ENCODE measurements around the gene LIMS2. TPM values are rescaled to one million over a fixed set of nuclear protein-coding genes. Genes with fewer than 3 reads are reported as not detected.
A peak's percentile ranks its signal among the peaks of the same experiment; 100 is the strongest.

Gene LIMS2
- total RNA-seq, 3 donors from 2014 or later = 9.5 to 27.9 (median 19.4) TPM

GRCh38 chr2:127635380-127636237, 39.7 kb downstream of the LIMS2 start:
- H3K4me3 ChIP-seq = no peak overlapping the region
- intact Hi-C loops (cut with DNase I; ENCODE audit: low total_unique reads) = no loop called here
- peaks cover 3 to 10% of the 10 kb centered on the region in 2 donors for H3K4me1 ChIP-seq
- peak overlapping the region in 1 of 2 donors; percentile 93 for H3K27ac ChIP-seq
- H3K36me3 ChIP-seq = no peaks in the 10 kb centered on the region
- no peak for TF ChIP-seq POLR2AphosphoS5 (IDR thresholded peaks at IDR 0.05)
- TF ChIP-seq CTCF (IDR thresholded peaks at IDR 0.05) = no peak
- TF ChIP-seq POLR2A (IDR thresholded peaks at IDR 0.05) = no peak
- no peaks in the 10 kb centered on the region for H3K9me3 ChIP-seq
- no peaks in the 10 kb centered on the region for H3K27me3 ChIP-seq
- DNase-seq (ENCODE audit: low spot score in 2 of 2) = no peak

GRCh38 chr2:127634626-127635379, 40.5 kb downstream of the LIMS2 start:
- Histone ChIP-seq H3K36me3 (no peaks in the 10 kb centered on the region), H3K4me1 (peaks cover 3 to 10% of the 10 kb centered on the region in 2 donors), H3K27me3 (no peaks in the 10 kb centered on the region), H3K27ac (no peak overlapping the region), H3K9me3 (no peaks in the 10 kb centered on the region), H3K4me3 (no peak overlapping the region)
- intact Hi-C loops (cut with DNase I; ENCODE audit: low total_unique reads) = no loop called here
- no peak for TF ChIP-seq POLR2A (IDR thresholded peaks at IDR 0.05)
- TF ChIP-seq CTCF (IDR thresholded peaks at IDR 0.05) = no peak
- TF ChIP-seq POLR2AphosphoS5 (IDR thresholded peaks at IDR 0.05) = no peak
- no peak for DNase-seq (ENCODE audit: low spot score in 2 of 2)

GRCh38 chr2:127634066-127634617, 41.2 kb downstream of the LIMS2 start:
- no peak for DNase-seq (ENCODE audit: low spot score in 2 of 2)
- Histone ChIP-seq H3K4me1 (peaks cover 3 to 10% of the 10 kb centered on the region in 2 donors), H3K9me3 (no peaks in the 10 kb centered on the region), H3K36me3 (no peaks in the 10 kb centered on the region), H3K4me3 (no peak overlapping the region), H3K27me3 (no peaks in the 10 kb centered on the region), H3K27ac (no peak overlapping the region)
- no peak for TF ChIP-seq POLR2A (IDR thresholded peaks at IDR 0.05)
- no peak for TF ChIP-seq CTCF (IDR thresholded peaks at IDR 0.05)
- intact Hi-C loops (cut with DNase I; ENCODE audit: low total_unique reads) = no loop called here

GRCh38 chr2:127633556-127634065, 41.7 kb downstream of the LIMS2 start:
- Histone ChIP-seq H3K27ac (no peak overlapping the region), H3K36me3 (no peaks in the 10 kb centered on the region), H3K4me1 (peaks cover 3 to 10% of the 10 kb centered on the region in 2 donors), H3K9me3 (no peaks in the 10 kb centered on the region), H3K27me3 (no peaks in the 10 kb centered on the region), H3K4me3 (no peak overlapping the region)
- TF ChIP-seq CTCF (IDR thresholded peaks at IDR 0.05) (no peak), POLR2AphosphoS5 (IDR thresholded peaks at IDR 0.05) (no peak), POLR2A (IDR thresholded peaks at IDR 0.05) (no peak)
- intact Hi-C loops (cut with DNase I; ENCODE audit: low total_unique reads) = no loop called here
- no peak for DNase-seq (ENCODE audit: low spot score in 2 of 2)

Measured in breast epithelium (tissue), 4 donors.